GM12878 (cell line): ENCODE data around the gene BIN1.

Experiments
- CHD4 ChIP-seq: fragments of 200-600 bp; sonication (generic); IDR thresholded peaks from 2 replicates; pipeline ENCODE4 v1.6.1; 2016; ENCODE audit warnings: mild to moderate bottlenecking
- ESRRA ChIP-seq: IDR thresholded peaks from 2 replicates; pipeline ENCODE4 v1.6.1; 2012; ENCODE audit warnings: mild to moderate bottlenecking, low read length, improper control_type of control experiment
- FOS ChIP-seq: IDR thresholded peaks from 3 replicates; pipeline ENCODE4 v1.6.1; 2011; ENCODE audit warnings: borderline replicate concordance; ENCODE audit not compliant: insufficient read length; ENCODE audit errors: extremely low read depth
- HDAC6 ChIP-seq: fragments of 200-600 bp; sonication (generic); IDR thresholded peaks from one replicate; pipeline ENCODE4 v1.8.0; 2017; ENCODE audit warnings: antibody characterized with exemption; ENCODE audit not compliant: unreplicated experiment
- LARP7 ChIP-seq: fragments of 450-650 bp; IDR thresholded peaks from 2 replicates; pipeline ENCODE4 v1.6.1; 2017; ENCODE audit warnings: mild to moderate bottlenecking
- POLR2A ChIP-seq: IDR thresholded peaks from 2 replicates; pipeline ENCODE4 v1.6.1; 2011; ENCODE audit warnings: low read depth, mild to moderate bottlenecking, low read length
- POLR2AphosphoS5 ChIP-seq: IDR thresholded peaks from 2 replicates; pipeline ENCODE4 v1.6.1; 2011; ENCODE audit warnings: mild to moderate bottlenecking, low read length, inconsistent platforms
- POU2F2 ChIP-seq: IDR thresholded peaks from 3 replicates; pipeline ENCODE4 v1.6.1; 2011; ENCODE audit warnings: low read depth, mild to moderate bottlenecking, low read length, borderline replicate concordance
- SP1 ChIP-seq: IDR thresholded peaks from one replicate; pipeline ENCODE4 v1.6.1; 2011; ENCODE audit warnings: low read depth, low read length
- TCF7 ChIP-seq: IDR thresholded peaks from 2 replicates; pipeline ENCODE4 v1.6.1; 2014; ENCODE audit warnings: antibody characterized with exemption, borderline replicate concordance
- ZNF274 ChIP-seq: IDR thresholded peaks from one replicate; pipeline ENCODE4 v1.8.0; 2011; ENCODE audit not compliant: insufficient read length, insufficient read depth
- TF ChIP-seq, protein P1 (sequence below), 3 experiments: IDR thresholded peaks in 2 of 3; conservative IDR thresholded peaks in 1 of 3; 2 replicates each; pipeline ENCODE4 v1.5.1; 2011; ENCODE audit warnings: low read depth in 3 of 3, low read length in 3 of 3, mild to moderate bottlenecking in 3 of 3, control low read depth in 2 of 3, moderate library complexity in 2 of 3, inconsistent platforms in 1 of 3, mixed read lengths in 1 of 3; ENCODE audit not compliant: control insufficient read depth in 2 of 3, insufficient read depth in 1 of 3; ENCODE audit errors: extremely low read depth in 1 of 3
- TF ChIP-seq, protein P2 (sequence below): IDR thresholded peaks from 2 replicates; pipeline ENCODE4 v1.6.1; 2012; ENCODE audit warnings: mild to moderate bottlenecking, low read depth, low read length
- TF ChIP-seq, protein P3 (sequence below): IDR thresholded peaks from 2 replicates; pipeline ENCODE4 v1.6.1; 2011; ENCODE audit warnings: low read depth, low read length, improper control_type of control experiment, borderline replicate concordance

DNA sequence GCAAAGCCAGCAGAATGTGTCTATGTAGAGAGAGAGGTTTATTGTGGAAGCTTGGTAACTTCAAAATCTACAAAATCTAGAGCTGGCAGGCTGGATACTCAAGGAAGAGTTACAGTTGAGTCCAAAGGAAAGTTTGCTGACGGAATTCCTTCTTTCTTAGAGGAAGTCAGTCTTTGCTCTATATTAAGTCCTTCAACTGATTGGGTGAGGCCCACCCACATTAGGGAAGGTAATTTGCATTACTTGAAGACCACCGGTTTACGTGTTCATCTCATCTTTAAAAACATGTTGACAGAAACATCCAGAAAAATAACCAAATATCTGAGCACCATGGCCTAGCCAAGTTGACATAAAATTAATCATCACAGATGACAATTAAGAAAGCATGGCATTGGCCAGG lies 106.8 kb downstream of the BIN1 start:
- TF ChIP-seq POLR2A (no peak), POLR2AphosphoS5 (no peak), TCF7 (no peak), POU2F2 (no peak), FOS (no peak), HDAC6 (no peak), ESRRA (no peak), SP1 (no peak), ZNF274 (no peak), LARP7 (no peak), CHD4 (no peak)
- TF ChIP-seq, protein P1, sequence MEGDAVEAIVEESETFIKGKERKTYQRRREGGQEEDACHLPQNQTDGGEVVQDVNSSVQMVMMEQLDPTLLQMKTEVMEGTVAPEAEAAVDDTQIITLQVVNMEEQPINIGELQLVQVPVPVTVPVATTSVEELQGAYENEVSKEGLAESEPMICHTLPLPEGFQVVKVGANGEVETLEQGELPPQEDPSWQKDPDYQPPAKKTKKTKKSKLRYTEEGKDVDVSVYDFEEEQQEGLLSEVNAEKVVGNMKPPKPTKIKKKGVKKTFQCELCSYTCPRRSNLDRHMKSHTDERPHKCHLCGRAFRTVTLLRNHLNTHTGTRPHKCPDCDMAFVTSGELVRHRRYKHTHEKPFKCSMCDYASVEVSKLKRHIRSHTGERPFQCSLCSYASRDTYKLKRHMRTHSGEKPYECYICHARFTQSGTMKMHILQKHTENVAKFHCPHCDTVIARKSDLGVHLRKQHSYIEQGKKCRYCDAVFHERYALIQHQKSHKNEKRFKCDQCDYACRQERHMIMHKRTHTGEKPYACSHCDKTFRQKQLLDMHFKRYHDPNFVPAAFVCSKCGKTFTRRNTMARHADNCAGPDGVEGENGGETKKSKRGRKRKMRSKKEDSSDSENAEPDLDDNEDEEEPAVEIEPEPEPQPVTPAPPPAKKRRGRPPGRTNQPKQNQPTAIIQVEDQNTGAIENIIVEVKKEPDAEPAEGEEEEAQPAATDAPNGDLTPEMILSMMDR (IDR thresholded peaks at IDR 0.05 in 2 of 3, conservative IDR thresholded peaks at IDR 0.05 in 1 of 3; ENCODE audit: control insufficient read depth in 2 of 3, extremely low read depth in 1 of 3, insufficient read depth in 1 of 3, low read depth in 3 of 3, low read length in 3 of 3) = no peak
- TF ChIP-seq, protein P2, sequence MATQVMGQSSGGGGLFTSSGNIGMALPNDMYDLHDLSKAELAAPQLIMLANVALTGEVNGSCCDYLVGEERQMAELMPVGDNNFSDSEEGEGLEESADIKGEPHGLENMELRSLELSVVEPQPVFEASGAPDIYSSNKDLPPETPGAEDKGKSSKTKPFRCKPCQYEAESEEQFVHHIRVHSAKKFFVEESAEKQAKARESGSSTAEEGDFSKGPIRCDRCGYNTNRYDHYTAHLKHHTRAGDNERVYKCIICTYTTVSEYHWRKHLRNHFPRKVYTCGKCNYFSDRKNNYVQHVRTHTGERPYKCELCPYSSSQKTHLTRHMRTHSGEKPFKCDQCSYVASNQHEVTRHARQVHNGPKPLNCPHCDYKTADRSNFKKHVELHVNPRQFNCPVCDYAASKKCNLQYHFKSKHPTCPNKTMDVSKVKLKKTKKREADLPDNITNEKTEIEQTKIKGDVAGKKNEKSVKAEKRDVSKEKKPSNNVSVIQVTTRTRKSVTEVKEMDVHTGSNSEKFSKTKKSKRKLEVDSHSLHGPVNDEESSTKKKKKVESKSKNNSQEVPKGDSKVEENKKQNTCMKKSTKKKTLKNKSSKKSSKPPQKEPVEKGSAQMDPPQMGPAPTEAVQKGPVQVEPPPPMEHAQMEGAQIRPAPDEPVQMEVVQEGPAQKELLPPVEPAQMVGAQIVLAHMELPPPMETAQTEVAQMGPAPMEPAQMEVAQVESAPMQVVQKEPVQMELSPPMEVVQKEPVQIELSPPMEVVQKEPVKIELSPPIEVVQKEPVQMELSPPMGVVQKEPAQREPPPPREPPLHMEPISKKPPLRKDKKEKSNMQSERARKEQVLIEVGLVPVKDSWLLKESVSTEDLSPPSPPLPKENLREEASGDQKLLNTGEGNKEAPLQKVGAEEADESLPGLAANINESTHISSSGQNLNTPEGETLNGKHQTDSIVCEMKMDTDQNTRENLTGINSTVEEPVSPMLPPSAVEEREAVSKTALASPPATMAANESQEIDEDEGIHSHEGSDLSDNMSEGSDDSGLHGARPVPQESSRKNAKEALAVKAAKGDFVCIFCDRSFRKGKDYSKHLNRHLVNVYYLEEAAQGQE = no peak
- TF ChIP-seq, protein P3, sequence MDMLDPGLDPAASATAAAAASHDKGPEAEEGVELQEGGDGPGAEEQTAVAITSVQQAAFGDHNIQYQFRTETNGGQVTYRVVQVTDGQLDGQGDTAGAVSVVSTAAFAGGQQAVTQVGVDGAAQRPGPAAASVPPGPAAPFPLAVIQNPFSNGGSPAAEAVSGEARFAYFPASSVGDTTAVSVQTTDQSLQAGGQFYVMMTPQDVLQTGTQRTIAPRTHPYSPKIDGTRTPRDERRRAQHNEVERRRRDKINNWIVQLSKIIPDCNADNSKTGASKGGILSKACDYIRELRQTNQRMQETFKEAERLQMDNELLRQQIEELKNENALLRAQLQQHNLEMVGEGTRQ = no peak
